T-helper 1 cell treated with Interleukin-12 subunit alpha and Interleukin-12 subunit beta and Interleukin-4 antibody, amounts not matched to agents 30 μg/mL and 1 μg/mL, for 36 hours (primary cell): ENCODE results near the gene SARM1.

ENCODE experiments used
- H3K27ac Mint-ChIP-seq: one replicate; pipeline ENCODE4 v1.8.0; 2021; ENCODE audit warnings: mild to moderate bottlenecking, mixed read lengths
- H3K27me3 Mint-ChIP-seq: one replicate; pipeline ENCODE4 v1.8.0; 2021; ENCODE audit warnings: low read depth, mixed read lengths
- H3K36me3 Mint-ChIP-seq: one replicate; pipeline ENCODE4 v1.8.0; 2021; ENCODE audit warnings: low read depth, mixed read lengths
- H3K4me1 Mint-ChIP-seq: one replicate; pipeline ENCODE4 v1.8.0; 2021; ENCODE audit warnings: low read depth, mixed read lengths
- H3K4me3 Mint-ChIP-seq: one replicate; pipeline ENCODE4 v1.8.0; 2021; ENCODE audit warnings: mild to moderate bottlenecking, moderate library complexity, mixed read lengths
- H3K9me3 Mint-ChIP-seq: one replicate; pipeline ENCODE4 v1.8.0; 2021; ENCODE audit warnings: mixed read lengths

The SARM1 gene

GRCh38 chr17:28371245-28372202 lies at the start of gene SARM1:
TSS of gene SARM1 (plus strand) at chr17:28371694. CDS start at chr17:28372033, 339 bp downstream.
- Mint-ChIP-seq H3K27me3 (no peaks in the 10 kb centered on the region), H3K4me1 (peaks cover 14% of the 10 kb centered on the region), H3K9me3 (no peaks in the 10 kb centered on the region), H3K4me3 (peak within 1 kb of the TSS; percentile 93), H3K36me3 (peaks cover 5% of the 10 kb centered on the region), H3K27ac (peak within 1 kb of the TSS; percentile 90)

GRCh38 chr17:28324267-28324745 lies 47.2 kb upstream of the SARM1 start:
- Mint-ChIP-seq H3K9me3 (no peaks in the 10 kb centered on the region), H3K36me3 (peaks cover 20% of the 10 kb centered on the region), H3K27ac (no peak overlapping the region), H3K4me3 (no peak overlapping the region), H3K4me1 (peaks cover 24% of the 10 kb centered on the region), H3K27me3 (no peaks in the 10 kb centered on the region)

DNA sequence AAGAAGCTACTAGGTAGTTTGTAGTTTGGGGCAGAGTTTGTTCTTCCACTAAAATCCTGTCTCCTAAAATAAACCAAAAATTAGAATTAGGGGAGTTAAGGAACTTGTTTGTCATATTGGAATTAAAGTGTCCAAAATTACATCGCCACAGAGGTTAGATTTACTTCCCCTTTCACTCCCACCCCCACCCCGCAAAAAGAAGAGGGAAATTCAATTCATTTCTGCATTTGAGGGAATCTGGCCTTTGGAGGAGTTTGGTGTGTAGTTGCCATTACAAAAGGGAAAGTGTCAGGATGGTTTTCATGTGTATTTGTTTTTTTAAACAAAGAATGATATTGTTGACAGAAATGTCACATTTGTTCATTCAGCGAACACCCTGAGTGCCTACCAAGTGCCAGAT lies 46.7 kb upstream of the SARM1 start:
- Mint-ChIP-seq H3K27ac (no peak overlapping the region), H3K27me3 (no peaks in the 10 kb centered on the region), H3K36me3 (peaks cover 20% of the 10 kb centered on the region), H3K9me3 (no peaks in the 10 kb centered on the region), H3K4me3 (no peak overlapping the region), H3K4me1 (peaks cover 21% of the 10 kb centered on the region)

- Mint-ChIP-seq H3K4me1 (peaks cover 17% of the 10 kb centered on the region), H3K36me3 (peaks cover 20% of the 10 kb centered on the region), H3K9me3 (no peaks in the 10 kb centered on the region), H3K27me3 (no peaks in the 10 kb centered on the region), H3K27ac (no peak overlapping the region), H3K4me3 (no peak overlapping the region)
Observed at GRCh38 chr17:28325211-28325610, 46.3 kb upstream of the SARM1 start.

DNA sequence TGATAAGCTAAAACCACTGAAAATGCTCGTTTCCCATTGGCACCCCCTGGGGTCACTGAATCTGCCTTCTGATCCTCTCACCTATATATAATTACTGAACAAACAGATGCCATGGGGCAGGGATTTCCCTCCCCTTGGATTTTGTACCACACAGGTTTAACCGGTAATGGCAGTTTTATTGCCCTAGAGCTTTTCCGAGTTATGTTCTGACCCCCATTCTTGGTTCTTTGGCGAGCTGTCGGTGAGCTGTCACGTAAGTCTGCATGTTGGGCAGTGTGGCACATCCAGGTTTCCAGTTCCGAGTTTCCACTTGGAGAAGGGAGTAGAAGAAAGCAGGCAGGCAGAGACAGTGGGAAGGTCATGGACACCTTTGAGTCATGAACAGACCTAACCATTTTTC lies 45.4 kb upstream of the SARM1 start:
- Mint-ChIP-seq H3K27ac (no peak overlapping the region), H3K27me3 (no peaks in the 10 kb centered on the region), H3K4me1 (peaks cover 10% of the 10 kb centered on the region), H3K9me3 (no peaks in the 10 kb centered on the region), H3K36me3 (peaks cover 17% of the 10 kb centered on the region), H3K4me3 (no peak overlapping the region)

GRCh38 chr17:28327031-28327607 lies 44.4 kb upstream of the SARM1 start:
- Mint-ChIP-seq H3K27me3 (no peaks in the 10 kb centered on the region), H3K36me3 (peaks cover 17% of the 10 kb centered on the region), H3K9me3 (no peaks in the 10 kb centered on the region), H3K4me3 (no peak overlapping the region), H3K27ac (peak overlapping the region; percentile 15), H3K4me1 (peaks cover 6% of the 10 kb centered on the region)

GRCh38 chr17:28327709-28328108 lies 43.8 kb upstream of the SARM1 start:
- Mint-ChIP-seq H3K9me3 (no peaks in the 10 kb centered on the region), H3K4me3 (no peak overlapping the region), H3K27ac (no peak overlapping the region), H3K4me1 (peaks cover 7% of the 10 kb centered on the region), H3K36me3 (peaks cover 17% of the 10 kb centered on the region), H3K27me3 (no peaks in the 10 kb centered on the region)

DNA sequence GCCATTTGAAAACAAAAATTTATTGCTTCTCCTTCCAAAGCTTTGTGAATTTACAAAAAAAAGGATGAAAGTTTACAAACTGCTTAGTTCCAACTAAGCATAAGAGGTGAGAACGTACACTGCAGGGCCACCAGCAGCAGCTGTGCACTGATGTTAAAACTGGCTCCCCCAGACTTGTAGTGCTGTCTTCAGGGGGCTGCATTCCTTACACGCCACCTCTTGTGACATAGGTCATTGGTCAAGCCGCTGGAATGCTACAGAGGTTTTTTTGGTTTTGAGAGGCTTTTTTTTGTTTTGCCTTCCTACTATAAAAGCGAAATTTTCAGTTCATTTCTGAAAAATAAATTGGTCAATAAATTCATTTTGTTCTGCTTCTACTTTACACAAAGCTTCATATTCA lies 43.2 kb upstream of the SARM1 start:
- peaks cover 7% of the 10 kb centered on the region for H3K4me1 Mint-ChIP-seq
- peaks cover 17% of the 10 kb centered on the region for H3K36me3 Mint-ChIP-seq
- no peaks in the 10 kb centered on the region for H3K27me3 Mint-ChIP-seq
- no peak overlapping the region for H3K27ac Mint-ChIP-seq
- H3K4me3 Mint-ChIP-seq, result no peak overlapping the region
- no peaks in the 10 kb centered on the region for H3K9me3 Mint-ChIP-seq

GRCh38 chr17:28330671-28331070 lies 40.8 kb upstream of the SARM1 start:
- H3K27ac Mint-ChIP-seq, result no peak overlapping the region

DNA sequence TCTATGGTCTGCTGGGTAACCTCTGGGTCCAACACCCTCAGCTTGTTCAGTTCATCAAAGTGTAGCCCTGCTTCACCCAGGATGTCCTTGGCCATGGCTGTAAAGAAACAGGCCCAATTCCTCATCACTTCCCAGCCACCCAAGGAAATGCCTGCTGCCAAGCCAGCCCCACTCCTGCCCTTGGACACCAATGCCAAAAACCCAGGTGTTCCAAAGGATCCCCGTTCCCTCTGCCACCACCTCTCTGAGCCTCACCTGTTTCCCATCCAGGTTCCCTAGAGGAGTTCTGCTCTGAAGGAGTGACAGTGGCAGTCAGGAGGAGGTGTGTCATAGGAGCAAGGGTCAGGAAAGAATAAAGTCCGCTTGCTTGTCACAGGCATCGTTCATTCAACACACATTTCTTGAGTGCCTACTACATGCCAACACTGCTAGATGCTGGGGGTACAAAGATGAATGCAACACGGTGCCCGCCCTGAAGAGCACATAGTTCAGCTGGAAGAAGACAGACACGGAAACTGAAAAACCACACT lies 39.5 kb upstream of the SARM1 start:
- H3K4me3 Mint-ChIP-seq, result no peak overlapping the region
- no peaks in the 10 kb centered on the region for H3K9me3 Mint-ChIP-seq
- no peaks in the 10 kb centered on the region for H3K27me3 Mint-ChIP-seq

More at GRCh38 chr17:28330671-28331070, 40.8 kb upstream of the SARM1 start:
- H3K27me3 Mint-ChIP-seq, result no peaks in the 10 kb centered on the region
- H3K9me3 Mint-ChIP-seq, result no peaks in the 10 kb centered on the region
- H3K36me3 Mint-ChIP-seq, result peaks cover 15% of the 10 kb centered on the region
- H3K4me3 Mint-ChIP-seq, result no peak overlapping the region
- peaks cover 19% of the 10 kb centered on the region for H3K4me1 Mint-ChIP-seq

GRCh38 chr17:28333083-28333746 lies 38.3 kb upstream of the SARM1 start:
- Mint-ChIP-seq H3K36me3 (peaks cover 1% of the 10 kb centered on the region), H3K9me3 (no peaks in the 10 kb centered on the region), H3K27ac (no peak overlapping the region), H3K27me3 (no peaks in the 10 kb centered on the region), H3K4me1 (peaks cover 31% of the 10 kb centered on the region), H3K4me3 (peak overlapping the region; percentile 97)

More for the DNA sequence above, 39.5 kb upstream of the SARM1 start:
- Mint-ChIP-seq H3K4me1 (peaks cover 24% of the 10 kb centered on the region), H3K27ac (no peak overlapping the region), H3K36me3 (peaks cover 7% of the 10 kb centered on the region)

GRCh38 chr17:28334171-28334570 lies 37.3 kb upstream of the SARM1 start:
- Mint-ChIP-seq H3K36me3 (peaks cover 5% of the 10 kb centered on the region), H3K27ac (peak overlapping the region; percentile 96), H3K4me1 (peaks cover 35% of the 10 kb centered on the region)

GRCh38 chr17:28334666-28335200 lies 36.8 kb upstream of the SARM1 start:
- H3K4me3 Mint-ChIP-seq, result peak overlapping the region; percentile 97
- peaks cover 37% of the 10 kb centered on the region for H3K4me1 Mint-ChIP-seq
- H3K36me3 Mint-ChIP-seq, result peaks cover 5% of the 10 kb centered on the region
- H3K9me3 Mint-ChIP-seq, result no peaks in the 10 kb centered on the region
- H3K27ac Mint-ChIP-seq, result peak overlapping the region; percentile 96
- H3K27me3 Mint-ChIP-seq, result no peaks in the 10 kb centered on the region

More at GRCh38 chr17:28334171-28334570, 37.3 kb upstream of the SARM1 start:
- peak overlapping the region; percentile 97 for H3K4me3 Mint-ChIP-seq
- H3K27me3 Mint-ChIP-seq, result no peaks in the 10 kb centered on the region
- no peaks in the 10 kb centered on the region for H3K9me3 Mint-ChIP-seq
